ENCODE measurements around the gene C3orf18. TPM values are rescaled to one million over a fixed set of nuclear protein-coding genes. Genes with fewer than 3 reads are reported as not detected.

Gene C3orf18
- total and polyA plus RNA-seq, 10 of the 15 experiments (the other 5 are each of a cell fraction or from before 2014, with no cell fraction given) = 0.06 to 3.2 (median 0.66) TPM

DNA sequence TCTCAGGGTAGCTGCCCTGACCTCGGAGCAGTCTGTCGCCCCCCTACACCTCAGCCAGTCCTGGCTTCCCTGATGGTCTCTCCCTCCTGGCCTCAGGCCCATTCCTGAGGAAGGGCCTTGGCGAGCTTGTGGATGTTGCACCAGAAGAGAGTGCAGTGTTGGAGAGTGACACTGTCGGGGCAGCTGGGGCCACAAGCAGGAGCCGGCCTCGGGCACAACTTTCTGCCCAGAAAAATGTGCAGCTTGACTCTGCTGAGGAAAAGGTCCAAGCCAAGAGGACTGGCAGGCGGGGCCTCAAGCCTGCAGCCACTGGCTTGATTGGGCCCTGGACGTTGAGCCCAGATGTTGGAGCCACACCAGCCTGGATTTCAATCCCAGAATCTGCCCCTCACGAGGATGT is 14.5 kb upstream of the C3orf18 start:
- Histone ChIP-seq H3K9me3 (replicated peaks; ENCODE audit: control insufficient read depth, insufficient read depth, low read length) (no peaks in the 10 kb centered on the region), H3K36me3 (ENCODE audit: control insufficient read depth in 2 of 2, insufficient read depth in 2 of 2, low read length in 1 of 2) (no peaks in the 10 kb centered on the region), H3K4me1 (ENCODE audit: control insufficient read depth, insufficient read depth, low read length) (no peaks in the 10 kb centered on the region), H3K4me2 (ENCODE audit: control insufficient read depth, insufficient read depth) (no peak overlapping the region), H3K79me2 (ENCODE audit: control insufficient read depth, insufficient read depth, low read length) (no peaks in the 10 kb centered on the region), H4K20me1 (ENCODE audit: control insufficient read depth, insufficient read depth) (no peaks in the 10 kb centered on the region), H3K27me3 (replicated peaks in 1 of 2; ENCODE audit: control insufficient read depth in 2 of 2, insufficient read depth in 2 of 2, low read length in 1 of 2) (no peaks in the 10 kb centered on the region), H3K4me3 (no peak overlapping the region), H3K27ac (ENCODE audit: control insufficient read depth, insufficient read depth) (no peak overlapping the region), H3K9ac (ENCODE audit: control insufficient read depth, insufficient read depth, low read length) (no peak overlapping the region), H2AFZ (ENCODE audit: control insufficient read depth, low read depth, low read length) (no peak overlapping the region)
- no TSS peak for BruUV-seq (replicated peaks)
- CTCF ChIA-PET = no interaction called here
- no peak for FAIRE-seq
- SMC1A ChIA-PET (ENCODE audit: uncharacterized antibody, unreplicated experiment) = no interaction called here
- POLR2A ChIA-PET = no interaction called here
- no peak for DNase-seq (ENCODE audit: low read depth, low spot score)
- TF ChIP-seq, protein P1, sequence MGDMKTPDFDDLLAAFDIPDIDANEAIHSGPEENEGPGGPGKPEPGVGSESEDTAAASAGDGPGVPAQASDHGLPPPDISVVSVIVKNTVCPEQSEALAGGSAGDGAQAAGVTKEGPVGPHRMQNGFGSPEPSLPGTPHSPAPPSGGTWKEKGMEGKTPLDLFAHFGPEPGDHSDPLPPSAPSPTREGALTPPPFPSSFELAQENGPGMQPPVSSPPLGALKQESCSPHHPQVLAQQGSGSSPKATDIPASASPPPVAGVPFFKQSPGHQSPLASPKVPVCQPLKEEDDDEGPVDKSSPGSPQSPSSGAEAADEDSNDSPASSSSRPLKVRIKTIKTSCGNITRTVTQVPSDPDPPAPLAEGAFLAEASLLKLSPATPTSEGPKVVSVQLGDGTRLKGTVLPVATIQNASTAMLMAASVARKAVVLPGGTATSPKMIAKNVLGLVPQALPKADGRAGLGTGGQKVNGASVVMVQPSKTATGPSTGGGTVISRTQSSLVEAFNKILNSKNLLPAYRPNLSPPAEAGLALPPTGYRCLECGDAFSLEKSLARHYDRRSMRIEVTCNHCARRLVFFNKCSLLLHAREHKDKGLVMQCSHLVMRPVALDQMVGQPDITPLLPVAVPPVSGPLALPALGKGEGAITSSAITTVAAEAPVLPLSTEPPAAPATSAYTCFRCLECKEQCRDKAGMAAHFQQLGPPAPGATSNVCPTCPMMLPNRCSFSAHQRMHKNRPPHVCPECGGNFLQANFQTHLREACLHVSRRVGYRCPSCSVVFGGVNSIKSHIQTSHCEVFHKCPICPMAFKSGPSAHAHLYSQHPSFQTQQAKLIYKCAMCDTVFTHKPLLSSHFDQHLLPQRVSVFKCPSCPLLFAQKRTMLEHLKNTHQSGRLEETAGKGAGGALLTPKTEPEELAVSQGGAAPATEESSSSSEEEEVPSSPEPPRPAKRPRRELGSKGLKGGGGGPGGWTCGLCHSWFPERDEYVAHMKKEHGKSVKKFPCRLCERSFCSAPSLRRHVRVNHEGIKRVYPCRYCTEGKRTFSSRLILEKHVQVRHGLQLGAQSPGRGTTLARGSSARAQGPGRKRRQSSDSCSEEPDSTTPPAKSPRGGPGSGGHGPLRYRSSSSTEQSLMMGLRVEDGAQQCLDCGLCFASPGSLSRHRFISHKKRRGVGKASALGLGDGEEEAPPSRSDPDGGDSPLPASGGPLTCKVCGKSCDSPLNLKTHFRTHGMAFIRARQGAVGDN (IDR thresholded peaks at IDR 0.05) = no peak
- TF ChIP-seq YBX1 (IDR thresholded peaks at IDR 0.05) (no peak), MYC (IDR thresholded peaks at IDR 0.05; ENCODE audit: insufficient read depth, insufficient read length, insufficient replicate concordance, low read length, severe bottlenecking) (no peak)
- no peak for ATAC-seq
- intact Hi-C loops (cut with micrococcal nuclease; ENCODE audit: unreplicated experiment) (no loop called here), in situ Hi-C loops (cut with MboI) (no loop called here)
- WGBS (ENCODE audit: insufficient coverage, insufficient replicate concordance, low lambda C conversion rate, missing lambda C conversion rate) = 76% methylated on average over 9 of the region's 9 CpGs
- RAD21 ChIA-PET (ENCODE audit: unreplicated experiment) = interaction anchor here (0.9 kb wide), 1 partner anchor 30 kb away, joined by 3 read pairs; the partner anchor contains the start of gene CISH
